ENCODE measurements around the gene FGF12. TPM values are rescaled to one million over a fixed set of nuclear protein-coding genes. Genes with fewer than 3 reads are reported as not detected.

Gene FGF12
- total RNA-seq, 1 donor from 2014 or later, result 1.6 TPM

- no peak for DNase-seq (ENCODE audit: low read depth)
- TF ChIP-seq CTCF (conservative IDR thresholded peaks at IDR 0.05; ENCODE audit: low read depth, low read length), result no peak
- no peak overlapping the region for H3K4me3 ChIP-seq (ENCODE audit: low read depth, low read length)
These were observed 90.6 kb downstream of the FGF12 start for GRCh38 chr3:192636517-192637444.

DNA sequence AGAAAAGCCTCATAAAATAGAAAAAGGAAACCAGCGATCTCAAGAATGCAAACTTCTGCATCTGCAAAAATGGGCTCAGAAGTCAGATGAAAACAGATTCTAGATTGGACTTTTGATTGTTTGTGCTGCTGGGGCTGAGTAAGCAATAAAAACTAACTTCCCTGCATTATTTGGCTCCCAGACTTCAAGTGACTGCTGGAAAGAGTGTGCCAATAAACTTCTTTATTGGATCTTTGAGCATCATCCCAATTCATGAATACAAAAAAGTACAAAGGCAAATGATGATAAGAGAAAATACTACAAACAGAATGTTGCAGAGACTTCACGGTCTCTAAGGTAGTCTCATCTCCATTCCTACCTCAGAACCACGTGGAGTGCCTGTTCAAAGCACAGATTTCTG is 97.9 kb downstream of the FGF12 start:
- no peak for TF ChIP-seq CTCF (conservative IDR thresholded peaks at IDR 0.05; ENCODE audit: low read depth, low read length)
- H3K4me3 ChIP-seq (ENCODE audit: low read depth, low read length), result no peak overlapping the region
- DNase-seq (ENCODE audit: low read depth), result no peak

GRCh38 chr3:192621909-192622308 is 105.4 kb downstream of the FGF12 start:
- no peak overlapping the region for H3K4me3 ChIP-seq (ENCODE audit: low read depth, low read length)

GRCh38 chr3:192620275-192620674 is 107.1 kb downstream of the FGF12 start:
- no peak for DNase-seq (ENCODE audit: low read depth)
- TF ChIP-seq CTCF (conservative IDR thresholded peaks at IDR 0.05; ENCODE audit: low read depth, low read length), result no peak

More at GRCh38 chr3:192621909-192622308, 105.4 kb downstream of the FGF12 start:
- no peak for TF ChIP-seq CTCF (conservative IDR thresholded peaks at IDR 0.05; ENCODE audit: low read depth, low read length)
- DNase-seq (ENCODE audit: low read depth), result no peak

DNA sequence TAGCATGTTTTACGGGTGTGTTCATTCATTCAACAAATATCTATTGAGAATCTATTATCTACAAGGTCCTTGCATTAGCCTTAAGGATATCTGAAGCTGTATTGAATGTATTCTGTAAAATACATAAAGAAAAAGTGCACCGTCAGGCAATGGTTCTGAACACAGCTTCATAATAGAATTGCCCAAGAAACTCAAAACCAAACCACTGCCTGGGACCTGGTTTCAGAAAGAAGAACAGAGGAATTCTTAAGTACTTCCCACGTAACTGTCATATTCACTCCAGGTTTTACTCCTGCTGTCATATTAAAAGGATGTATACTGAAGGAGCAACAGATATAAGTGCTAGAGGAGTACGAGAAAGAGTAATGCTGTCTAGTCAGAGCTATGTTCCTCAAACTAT is 115.9 kb downstream of the FGF12 start:
- no peak for DNase-seq (ENCODE audit: low read depth)
- H3K4me3 ChIP-seq (ENCODE audit: low read depth, low read length), result no peak overlapping the region
- no peak for TF ChIP-seq CTCF (conservative IDR thresholded peaks at IDR 0.05; ENCODE audit: low read depth, low read length)

More at GRCh38 chr3:192620275-192620674, 107.1 kb downstream of the FGF12 start:
- no peak overlapping the region for H3K4me3 ChIP-seq (ENCODE audit: low read depth, low read length)

- no peak for TF ChIP-seq CTCF (conservative IDR thresholded peaks at IDR 0.05; ENCODE audit: low read depth, low read length)
- no peak for DNase-seq (ENCODE audit: low read depth)
- no peak overlapping the region for H3K4me3 ChIP-seq (ENCODE audit: low read depth, low read length)
These were observed 118.4 kb downstream of the FGF12 start for GRCh38 chr3:192608726-192609600.
